Hepatocyte (in vitro differentiated cells): ENCODE results near the gene ISM1. TPM values are rescaled to one million over a fixed set of nuclear protein-coding genes. Genes with fewer than 3 reads are reported as not detected.

Experiments
- DNase-seq: peaks from one replicate; pipeline ENCODE4 v3.0.0-alpha.2; 2016; ENCODE audit warnings: low spot score
- H2AFZ ChIP-seq: fragments of 200-600 bp; sonication (generic); 2 replicates; pipeline ENCODE4 v1.6.0; 2016; ENCODE audit warnings: antibody characterized with exemption, mild to moderate bottlenecking
- H3K27ac ChIP-seq: fragments of 200-600 bp; sonication (generic); 2 replicates; pipeline ENCODE4 v1.5.1; 2016; ENCODE audit warnings: mild to moderate bottlenecking
- H3K27me3 ChIP-seq: fragments of 200-600 bp; sonication (generic); 2 replicates; pipeline ENCODE4 v1.6.1; 2016
- H3K36me3 ChIP-seq: fragments of 200-600 bp; sonication (generic); replicated peaks from 2 replicates; pipeline ENCODE4 v1.5.1; 2016; ENCODE audit warnings: low read depth; ENCODE audit not compliant: insufficient read depth
- H3K4me1 ChIP-seq: fragments of 200-600 bp; sonication (generic); 2 replicates; pipeline ENCODE4 v1.5.1; 2016; ENCODE audit warnings: mild to moderate bottlenecking, moderate library complexity; ENCODE audit not compliant: insufficient read depth
- H3K4me2 ChIP-seq: fragments of 200-600 bp; sonication (generic); 2 replicates; pipeline ENCODE4 v1.6.0; 2016
- H3K4me3 ChIP-seq: fragments of 200-600 bp; sonication (generic); 2 replicates; pipeline ENCODE4 v1.5.1; 2016; ENCODE audit warnings: mild to moderate bottlenecking
- H3K79me2 ChIP-seq: fragments of 200-600 bp; sonication (generic); 2 replicates; pipeline ENCODE4 v1.6.0; 2017; ENCODE audit warnings: mild to moderate bottlenecking
- H3K9me2 ChIP-seq: fragments of 200-600 bp; sonication (generic); replicated peaks from 2 replicates; pipeline ENCODE4 v1.6.0; 2017; ENCODE audit warnings: mild to moderate bottlenecking; ENCODE audit not compliant: insufficient read depth
- H3K9me3 ChIP-seq: fragments of 200-600 bp; sonication (generic); 2 replicates; pipeline ENCODE4 v1.5.1; 2016; ENCODE audit warnings: low read depth, mild to moderate bottlenecking
- H4K20me1 ChIP-seq: fragments of 200-600 bp; sonication (generic); 2 replicates; pipeline ENCODE4 v1.6.0; 2016; ENCODE audit warnings: mild to moderate bottlenecking; ENCODE audit not compliant: insufficient read depth, poor library complexity, severe bottlenecking
- EZH2 ChIP-seq: fragments of 200-600 bp; sonication (generic); IDR thresholded peaks from 2 replicates; pipeline ENCODE4 v1.6.1; 2016; ENCODE audit warnings: antibody characterized with exemption, mild to moderate bottlenecking, borderline replicate concordance
- EZH2phosphoT487 ChIP-seq: fragments of 200-600 bp; sonication (generic); IDR thresholded peaks from one replicate; pipeline ENCODE4 v1.6.1; 2018; ENCODE audit warnings: antibody characterized with exemption, mild to moderate bottlenecking, low read depth, moderate library complexity; ENCODE audit not compliant: unreplicated experiment, severe bottlenecking
- WGBS: methylation state at CpG from one replicate; pipeline ENCODE4 v1.1.6; 2016; ENCODE audit warnings: low lambda C conversion rate; ENCODE audit errors: missing lambda C conversion rate; 5-methylcytosine and 5-hydroxymethylcytosine counted together
- polyA plus RNA-seq: library from polyadenylated mRNA; unstranded; fragments of >200 nt; fragmentation: Nextera tagmentation; extraction: Ambion mirVana; gene quantifications from 2 replicates; pipeline ENCODE4 v1.2.1, GENCODE V29; 2016
- total RNA-seq: library from RNA; depleted of rRNA; stranded (reverse); fragments of >200 nt; gene quantifications from 2 replicates; pipeline ENCODE4 v1.2.3, GENCODE V29; 2014
- TF ChIP-seq, protein P1 (sequence below): fragments of 200-600 bp; sonication (generic); IDR thresholded peaks from 2 replicates; pipeline ENCODE4 v1.5.1; 2016; ENCODE audit warnings: antibody characterized with exemption, mild to moderate bottlenecking; ENCODE audit not compliant: poor library complexity

The ISM1 gene
- total and polyA plus RNA-seq, 2 experiments from 2014 or later = 0.76 to 1.7 TPM

DNA sequence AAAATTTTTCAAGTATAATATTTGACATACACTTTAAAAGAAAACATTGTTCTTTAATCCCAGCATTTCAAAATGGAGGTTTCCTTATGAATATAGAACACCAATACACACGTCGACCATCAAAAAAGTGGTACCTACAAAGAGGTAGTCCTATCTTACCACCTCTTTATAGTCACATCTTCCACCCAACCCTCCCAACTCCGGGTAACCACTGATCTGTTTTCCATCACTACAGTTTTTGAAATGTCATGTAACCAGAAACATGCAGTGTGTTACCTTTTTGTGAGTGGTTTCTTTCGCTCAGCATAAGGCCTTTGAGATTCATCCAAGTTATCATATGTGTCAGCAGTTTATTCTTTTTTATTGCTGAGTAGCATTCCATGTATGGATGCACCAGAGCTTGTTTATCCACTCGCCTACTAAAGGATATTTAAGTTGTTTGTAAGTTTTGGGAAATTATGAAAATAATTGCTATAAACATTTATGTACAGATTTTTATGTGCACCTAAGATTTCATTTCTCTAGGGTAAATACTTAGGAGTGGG is 104.8 kb downstream of the ISM1 start:
- H4K20me1 ChIP-seq = no peaks in the 10 kb centered on the region
- no peak overlapping the region for H2AFZ ChIP-seq
- no peaks in the 10 kb centered on the region for H3K36me3 ChIP-seq
- no peaks in the 10 kb centered on the region for H3K9me3 ChIP-seq
- DNase-seq = no peak
- H3K4me2 ChIP-seq = no peak overlapping the region
- H3K79me2 ChIP-seq = no peaks in the 10 kb centered on the region
- no peaks in the 10 kb centered on the region for H3K27me3 ChIP-seq
- TF ChIP-seq EZH2phosphoT487 = no peak
- TF ChIP-seq, protein P1, sequence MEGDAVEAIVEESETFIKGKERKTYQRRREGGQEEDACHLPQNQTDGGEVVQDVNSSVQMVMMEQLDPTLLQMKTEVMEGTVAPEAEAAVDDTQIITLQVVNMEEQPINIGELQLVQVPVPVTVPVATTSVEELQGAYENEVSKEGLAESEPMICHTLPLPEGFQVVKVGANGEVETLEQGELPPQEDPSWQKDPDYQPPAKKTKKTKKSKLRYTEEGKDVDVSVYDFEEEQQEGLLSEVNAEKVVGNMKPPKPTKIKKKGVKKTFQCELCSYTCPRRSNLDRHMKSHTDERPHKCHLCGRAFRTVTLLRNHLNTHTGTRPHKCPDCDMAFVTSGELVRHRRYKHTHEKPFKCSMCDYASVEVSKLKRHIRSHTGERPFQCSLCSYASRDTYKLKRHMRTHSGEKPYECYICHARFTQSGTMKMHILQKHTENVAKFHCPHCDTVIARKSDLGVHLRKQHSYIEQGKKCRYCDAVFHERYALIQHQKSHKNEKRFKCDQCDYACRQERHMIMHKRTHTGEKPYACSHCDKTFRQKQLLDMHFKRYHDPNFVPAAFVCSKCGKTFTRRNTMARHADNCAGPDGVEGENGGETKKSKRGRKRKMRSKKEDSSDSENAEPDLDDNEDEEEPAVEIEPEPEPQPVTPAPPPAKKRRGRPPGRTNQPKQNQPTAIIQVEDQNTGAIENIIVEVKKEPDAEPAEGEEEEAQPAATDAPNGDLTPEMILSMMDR = no peak
- TF ChIP-seq EZH2 = no peak
- H3K4me1 ChIP-seq = peaks cover 9% of the 10 kb centered on the region
- H3K9me2 ChIP-seq = no peaks in the 10 kb centered on the region
- H3K27ac ChIP-seq = no peak overlapping the region
- no peak overlapping the region for H3K4me3 ChIP-seq
- WGBS = 78% methylated on average over 5 of the region's 5 CpGs

DNA sequence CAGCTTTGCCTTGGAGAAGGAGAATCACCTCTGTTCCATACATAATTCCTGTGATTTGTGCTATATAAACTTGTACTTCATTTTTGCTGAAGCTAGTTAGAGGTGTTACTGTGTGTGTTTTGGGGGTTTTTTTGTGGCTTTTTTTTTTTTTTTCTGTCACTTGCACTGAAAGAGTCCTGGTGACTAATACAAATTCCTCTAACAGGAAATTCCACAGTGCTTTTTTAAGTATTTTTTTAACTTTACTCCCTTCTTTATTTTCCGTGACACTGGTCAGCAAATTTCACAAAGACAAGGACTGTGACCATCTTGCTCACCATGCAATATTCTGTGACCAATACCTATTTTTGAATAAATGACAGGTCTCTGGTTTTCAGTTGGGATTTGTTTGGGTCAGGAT is 110.5 kb downstream of the ISM1 start:
- Histone ChIP-seq H3K36me3 (no peaks in the 10 kb centered on the region), H3K27me3 (no peaks in the 10 kb centered on the region), H3K4me1 (peaks cover 5% of the 10 kb centered on the region), H3K9me3 (no peaks in the 10 kb centered on the region), H3K79me2 (no peaks in the 10 kb centered on the region), H4K20me1 (no peaks in the 10 kb centered on the region), H2AFZ (no peak overlapping the region), H3K9me2 (no peaks in the 10 kb centered on the region), H3K4me2 (no peak overlapping the region), H3K4me3 (no peak overlapping the region), H3K27ac (no peak overlapping the region)
- DNase-seq = no peak
- TF ChIP-seq, protein P1 = no peak
- TF ChIP-seq EZH2phosphoT487 = no peak
- TF ChIP-seq EZH2 = no peak
- 84% methylated on average over 1 of the region's 1 CpG for WGBS

DNA sequence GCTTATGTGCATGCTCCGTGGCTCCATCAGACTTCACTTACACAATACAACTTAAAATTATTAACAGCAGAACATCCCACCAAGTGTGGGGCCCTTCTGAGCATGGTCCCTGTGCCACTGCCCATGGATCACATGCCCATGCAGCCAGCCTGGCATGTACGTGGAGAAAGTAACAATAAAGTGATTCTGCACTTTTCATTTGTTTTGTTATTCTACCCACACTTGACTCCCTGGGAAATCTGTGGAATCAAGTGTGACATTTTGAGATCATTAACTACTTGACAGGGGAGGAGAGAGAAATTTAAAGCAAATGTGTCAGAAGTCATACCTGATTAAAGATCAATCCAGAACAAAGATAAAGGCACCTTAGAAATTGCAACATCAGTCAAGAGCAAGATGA is 112.0 kb downstream of the ISM1 start:
- Histone ChIP-seq H3K9me2 (no peaks in the 10 kb centered on the region), H4K20me1 (no peaks in the 10 kb centered on the region), H3K9me3 (no peaks in the 10 kb centered on the region), H3K4me3 (no peak overlapping the region), H3K36me3 (no peaks in the 10 kb centered on the region), H3K27ac (no peak overlapping the region), H3K4me1 (peaks cover 5% of the 10 kb centered on the region), H2AFZ (no peak overlapping the region), H3K4me2 (no peak overlapping the region), H3K79me2 (no peaks in the 10 kb centered on the region), H3K27me3 (no peaks in the 10 kb centered on the region)
- DNase-seq = no peak
- WGBS = 90% methylated on average over 2 of the region's 2 CpGs
- TF ChIP-seq EZH2phosphoT487 (no peak), EZH2 (no peak)
- TF ChIP-seq, protein P1 = no peak

DNA sequence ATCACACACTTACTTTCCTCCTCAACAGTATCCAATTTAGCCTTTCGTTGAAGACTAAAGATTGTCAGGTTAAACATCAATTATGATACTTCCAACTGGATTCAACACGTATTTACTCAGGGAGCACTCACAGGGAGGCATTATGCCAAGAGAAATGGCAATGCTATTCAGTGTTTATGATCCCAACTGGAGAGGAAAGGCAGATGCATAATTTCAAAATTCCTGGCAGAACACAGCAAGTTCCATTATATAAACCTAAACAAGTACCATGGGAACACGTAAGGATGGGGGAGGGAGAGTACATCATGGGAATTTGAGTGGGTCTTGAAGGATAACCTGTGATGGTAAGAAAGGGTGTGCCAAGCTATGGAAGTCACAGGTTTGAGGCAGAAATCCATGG is 112.7 kb downstream of the ISM1 start:
- Histone ChIP-seq H3K36me3 (no peaks in the 10 kb centered on the region), H3K9me3 (no peaks in the 10 kb centered on the region), H2AFZ (no peak overlapping the region), H3K9me2 (no peaks in the 10 kb centered on the region), H3K79me2 (no peaks in the 10 kb centered on the region), H3K4me1 (peaks cover 5% of the 10 kb centered on the region), H3K27me3 (no peaks in the 10 kb centered on the region), H3K4me2 (no peak overlapping the region), H3K27ac (no peak overlapping the region), H4K20me1 (no peaks in the 10 kb centered on the region), H3K4me3 (no peak overlapping the region)
- TF ChIP-seq, protein P1 = no peak
- no peak for TF ChIP-seq EZH2phosphoT487
- TF ChIP-seq EZH2 = no peak
- 62% methylated on average over 3 of the region's 3 CpGs for WGBS
- no peak for DNase-seq
